Liver (tissue), 9 donors: Measurements from ENCODE around the gene FNBP1L. TPM values are rescaled to one million over a fixed set of nuclear protein-coding genes. Genes with fewer than 3 reads are reported as not detected.
"Not testable (repeated sequence)": the region's sequence is repeated elsewhere in the genome, so short reads cannot be mapped to it uniquely, and the experiment has no call there.

Source experiments
- DNase-seq: peaks from one replicate; pipeline ENCODE4 v3.0.0-alpha.2; 2017; ENCODE audit warnings: low spot score
- H3K27ac ChIP-seq, 2 donors: one replicate each; pipeline ENCODE4 v1.7.0; 2013; ENCODE audit warnings: inconsistent platforms in 2 of 2, low read length in 2 of 2, control low read depth in 1 of 2, low read depth in 1 of 2, mild to moderate bottlenecking in 1 of 2
- H3K27me3 ChIP-seq, 4 donors: one replicate each; pipeline versions ENCODE4 v1.6.1 to v1.7.0; 2013; ENCODE audit warnings: low read length in 3 of 4, inconsistent platforms in 1 of 4, mild to moderate bottlenecking in 1 of 4, moderate library complexity in 1 of 4; ENCODE audit not compliant: control insufficient read depth in 4 of 4, insufficient read depth in 4 of 4
- H3K36me3 ChIP-seq, 4 donors: one replicate each; pipeline versions ENCODE4 v1.6.1 to v1.7.0; 2013; ENCODE audit warnings: low read length in 3 of 4, mild to moderate bottlenecking in 3 of 4, low read depth in 1 of 4, moderate library complexity in 1 of 4; ENCODE audit not compliant: control insufficient read depth in 4 of 4, insufficient read depth in 3 of 4
- H3K4me1 ChIP-seq, 4 donors: one replicate each; pipeline versions ENCODE4 v1.6.1 to v1.7.0; 2013; ENCODE audit warnings: low read length in 3 of 4, mild to moderate bottlenecking in 3 of 4, moderate library complexity in 1 of 4; ENCODE audit not compliant: control insufficient read depth in 4 of 4, insufficient read depth in 4 of 4
- H3K4me3 ChIP-seq, 3 donors: one replicate each; pipeline versions ENCODE4 v1.6.1 to v1.7.0; 2013; ENCODE audit warnings: low read length in 3 of 3, control low read depth in 1 of 3, low read depth in 1 of 3, mild to moderate bottlenecking in 1 of 3
- H3K9ac ChIP-seq, 2 donors: one replicate each; pipeline ENCODE4 v1.7.0; 2013; ENCODE audit warnings: low read length in 2 of 2, mild to moderate bottlenecking in 2 of 2, moderate library complexity in 2 of 2, control low read depth in 1 of 2, low read depth in 1 of 2
- H3K9me3 ChIP-seq, 4 donors: one replicate each; pipeline versions ENCODE4 v1.6.1 to v1.7.0; 2013; ENCODE audit warnings: low read length in 3 of 4; ENCODE audit not compliant: control insufficient read depth in 4 of 4
- ATF3 ChIP-seq: IDR thresholded peaks from 2 replicates; pipeline ENCODE4 v1.6.1; 2016; ENCODE audit warnings: antibody characterized with exemption
- CTCF ChIP-seq: fragments of 150-350 bp; IDR thresholded peaks from 2 replicates; pipeline ENCODE4 v1.5.1; 2017; ENCODE audit warnings: improper control_type of control experiment, low read depth, low read length; ENCODE audit not compliant: missing input control
- EGR1 ChIP-seq, 2 donors: IDR thresholded peaks; 2 replicates each; pipeline ENCODE4 v1.6.1; 2016 to 2018; ENCODE audit warnings: antibody characterized with exemption in 2 of 2, low read depth in 2 of 2
- FOXA1 ChIP-seq: IDR thresholded peaks from 2 replicates; pipeline ENCODE4 v1.6.1; 2016; ENCODE audit warnings: antibody characterized with exemption
- FOXA2 ChIP-seq: IDR thresholded peaks from 2 replicates; pipeline ENCODE4 v1.6.1; 2016; ENCODE audit warnings: antibody characterized with exemption
- GABPA ChIP-seq, 2 donors: IDR thresholded peaks in 1 of 2; conservative IDR thresholded peaks in 1 of 2; 2 replicates each; pipeline ENCODE4 v1.6.1; 2016; ENCODE audit warnings: antibody characterized with exemption in 2 of 2, mild to moderate bottlenecking in 1 of 2, moderate library complexity in 1 of 2
- HNF4A ChIP-seq, 2 donors: conservative IDR thresholded peaks; 2 replicates each; pipeline ENCODE4 v1.6.1; 2016; ENCODE audit warnings: antibody characterized with exemption in 2 of 2, mild to moderate bottlenecking in 2 of 2
- HNF4G ChIP-seq: IDR thresholded peaks from 2 replicates; pipeline ENCODE4 v1.6.1; 2016; ENCODE audit warnings: antibody characterized with exemption
- JUND ChIP-seq, 2 donors: IDR thresholded peaks; 2 replicates each; pipeline ENCODE4 v1.6.1; 2016; ENCODE audit warnings: antibody characterized with exemption in 2 of 2
- MAX ChIP-seq: IDR thresholded peaks from 2 replicates; pipeline ENCODE4 v1.6.1; 2016; ENCODE audit warnings: antibody characterized with exemption
- NR2F2 ChIP-seq: IDR thresholded peaks from 2 replicates; pipeline ENCODE4 v1.6.1; 2016; ENCODE audit warnings: antibody characterized with exemption
- RAD21 ChIP-seq, 2 donors: IDR thresholded peaks; 2 replicates each; pipeline ENCODE4 v1.6.1; 2016; ENCODE audit warnings: antibody characterized with exemption in 2 of 2, mild to moderate bottlenecking in 2 of 2
- REST ChIP-seq: IDR thresholded peaks from 2 replicates; pipeline ENCODE4 v1.6.1; 2016; ENCODE audit warnings: antibody characterized with exemption, mild to moderate bottlenecking
- RXRA ChIP-seq, 2 donors: IDR thresholded peaks; 2 replicates each; pipeline ENCODE4 v1.6.1; 2017 to 2018; ENCODE audit warnings: antibody characterized with exemption in 2 of 2, mild to moderate bottlenecking in 1 of 2
- SP1 ChIP-seq: IDR thresholded peaks from 2 replicates; pipeline ENCODE4 v1.6.1; 2018; ENCODE audit warnings: antibody characterized with exemption, mild to moderate bottlenecking
- TAF1 ChIP-seq: conservative IDR thresholded peaks from 2 replicates; pipeline ENCODE4 v1.6.1; 2016; ENCODE audit warnings: antibody characterized with exemption, mild to moderate bottlenecking
- ZBTB33 ChIP-seq: IDR thresholded peaks from 2 replicates; pipeline ENCODE4 v1.6.1; 2016; ENCODE audit warnings: antibody characterized with exemption
- WGBS: extraction: QIAGEN DNeasy Blood & Tissue Kit; methylation state at CpG from one replicate; pipeline ENCODE4 v1.1.7; 2013; 5-methylcytosine and 5-hydroxymethylcytosine counted together
- polyA plus RNA-seq, 2 donors: library from polyadenylated mRNA; stranded (reverse) in 1 of 2; unstranded in 1 of 2; fragments of 200-250 nt in 1 of 2; fragments of >200 nt in 1 of 2; fragmentation: Nextera tagmentation in 1 of 2; extraction: Ambion mirVana in 1 of 2; gene quantifications; one replicate each; pipeline versions ENCODE4 v1.2.1 to v1.2.3, GENCODE V29; 2013 to 2015
- total RNA-seq, 2 donors: library from RNA; depleted of rRNA; stranded (reverse); fragments of >200 nt; gene quantifications; one replicate each; pipeline ENCODE4 v1.2.3, GENCODE V29; 2014
- donor health status: healthy.
- donor health status: healthy.
- donor health status: healthy.
- donor health status: healthy.
- donor health status: healthy.

Gene FNBP1L
- total and polyA plus RNA-seq, 4 donors = 5.3 to 13.5 (median 8.9) TPM

GRCh38 chr1:93463960-93464359, 16.0 kb downstream of the FNBP1L start:
- TF ChIP-seq CTCF (no peak), RAD21 (IDR thresholded peaks at IDR 0.05) (no peak), SP1 (no peak), ATF3 (no peak), RXRA (IDR thresholded peaks at IDR 0.05) (no peak), JUND (IDR thresholded peaks at IDR 0.05) (no peak), FOXA1 (no peak), TAF1 (no peak), ZBTB33 (no peak), REST (no peak), NR2F2 (no peak), EGR1 (IDR thresholded peaks at IDR 0.05; ENCODE audit: low read depth in 2 of 2) (no peak), HNF4G (no peak), HNF4A (conservative IDR thresholded peaks at IDR 0.05) (no peak), FOXA2 (no peak), GABPA (IDR thresholded peaks at IDR 0.05 in 1 of 2, conservative IDR thresholded peaks at IDR 0.05 in 1 of 2) (no peak), MAX (no peak)

GRCh38 chr1:93465371-93466082, 17.6 kb downstream of the FNBP1L start:
- H3K27ac ChIP-seq, H3K36me3 ChIP-seq, H3K9me3 ChIP-seq, H3K4me3 ChIP-seq, H3K27me3 ChIP-seq, DNase-seq, H3K4me1 ChIP-seq, H3K9ac ChIP-seq: not testable (repeated sequence)
- 78% methylated on average over 6 of the region's 6 CpGs for WGBS

More at GRCh38 chr1:93463960-93464359, 16.0 kb downstream of the FNBP1L start:
- no peaks in the 10 kb centered on the region for H3K36me3 ChIP-seq
- H3K4me3 ChIP-seq = no peak overlapping the region
- DNase-seq = no peak
- 98% methylated on average over 1 of the region's 1 CpG for WGBS
- H3K4me1 ChIP-seq = peaks cover 0 to 3% (median 1%) of the 10 kb centered on the region in 4 donors
- H3K27me3 ChIP-seq = no peaks in the 10 kb centered on the region
- H3K9me3 ChIP-seq = no peaks in the 10 kb centered on the region
- H3K27ac ChIP-seq = no peak overlapping the region
- no peak overlapping the region for H3K9ac ChIP-seq
